HEK293T (cell line): ENCODE data around the gene LHX3.

ENCODE experiments used
- ARNT ChIP-seq: fragments of 450-650 bp; IDR thresholded peaks from 2 replicates; pipeline ENCODE4 v1.6.1; 2017; ENCODE audit warnings: mild to moderate bottlenecking
- BHLHE40 ChIP-seq: fragments of 450-650 bp; IDR thresholded peaks from 2 replicates; pipeline ENCODE4 v1.6.1; 2016; ENCODE audit warnings: mild to moderate bottlenecking, moderate library complexity, borderline replicate concordance
- ELF4 ChIP-seq: fragments of 450-650 bp; IDR thresholded peaks from 2 replicates; pipeline ENCODE4 v1.6.1; 2017; ENCODE audit warnings: antibody characterized with exemption
- FOXA1 ChIP-seq: fragments of 450-650 bp; IDR thresholded peaks from 2 replicates; pipeline ENCODE4 v1.6.1; 2016; ENCODE audit warnings: mild to moderate bottlenecking
- FOXK2 ChIP-seq: fragments of 450-650 bp; IDR thresholded peaks from 2 replicates; pipeline ENCODE4 v1.6.1; 2016; ENCODE audit warnings: mild to moderate bottlenecking
- FOXM1 ChIP-seq: fragments of 450-650 bp; IDR thresholded peaks from 2 replicates; pipeline ENCODE4 v1.6.1; 2017; ENCODE audit warnings: mild to moderate bottlenecking, borderline replicate concordance
- HDGF ChIP-seq: fragments of 450-650 bp; IDR thresholded peaks from 2 replicates; pipeline ENCODE4 v1.6.1; 2017; ENCODE audit warnings: antibody characterized with exemption, borderline replicate concordance
- L3MBTL2 ChIP-seq: fragments of 450-650 bp; conservative IDR thresholded peaks from 2 replicates; pipeline ENCODE4 v1.6.1; 2016; ENCODE audit warnings: mild to moderate bottlenecking
- NFRKB ChIP-seq: fragments of 450-650 bp; IDR thresholded peaks from 2 replicates; pipeline ENCODE4 v1.6.1; 2016; ENCODE audit warnings: mild to moderate bottlenecking, moderate library complexity
- SP1 ChIP-seq: fragments of 450-650 bp; IDR thresholded peaks from 2 replicates; pipeline ENCODE4 v1.6.1; 2017
- SUZ12 ChIP-seq: fragments of 450-650 bp; IDR thresholded peaks from 2 replicates; pipeline ENCODE4 v1.6.1; 2016; ENCODE audit warnings: mild to moderate bottlenecking
- ZNF384 ChIP-seq: fragments of 450-650 bp; IDR thresholded peaks from 2 replicates; pipeline ENCODE4 v1.6.1; 2016

DNA sequence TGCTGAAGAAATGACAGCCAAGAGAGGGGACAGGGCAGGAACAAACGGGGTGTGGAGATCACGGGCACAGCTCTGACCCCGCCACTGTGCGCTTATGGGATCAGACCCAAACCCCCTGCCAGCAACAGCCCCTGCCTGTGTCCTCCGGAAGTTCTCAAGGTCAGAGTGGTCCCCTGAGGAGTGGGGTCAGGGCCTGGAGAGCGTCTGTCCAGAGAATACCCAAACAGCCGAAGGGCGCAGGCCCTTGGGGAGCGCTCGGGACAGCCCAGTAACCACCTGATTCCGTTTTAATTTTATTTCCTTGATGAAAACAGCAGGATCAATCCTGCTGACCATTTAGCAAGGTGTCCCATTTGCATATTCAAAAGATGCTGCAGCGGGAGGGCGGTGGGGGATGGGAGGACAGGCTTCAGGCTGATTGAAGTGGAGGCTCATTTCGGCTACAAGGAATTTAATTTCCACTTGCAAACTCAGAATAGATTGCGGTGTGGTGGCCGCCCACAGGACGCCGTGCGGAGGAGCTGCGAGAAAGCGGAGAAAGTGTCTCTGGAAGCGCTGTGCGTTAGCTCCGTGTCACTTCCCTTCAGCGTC lies 53.6 kb downstream of the LHX3 start:
- TF ChIP-seq FOXA1 (no peak), FOXK2 (no peak), HDGF (no peak), ZNF384 (no peak), BHLHE40 (no peak), NFRKB (no peak), SUZ12 (no peak), SP1 (no peak), FOXM1 (no peak), L3MBTL2 (no peak), ELF4 (no peak), ARNT (no peak)
